K562 (cell line): ENCODE measurements around the gene SERTAD2. TPM values are rescaled to one million over a fixed set of nuclear protein-coding genes. Genes with fewer than 3 reads are reported as not detected.

Experiments
- ATAC-seq: fragments of 200-7000 bp; cut with Tn5 transposase; 3 replicates; pipeline ENCODE4 v1.9.1; 2020; ENCODE audit warnings: moderate library complexity
- BruUV-seq: library from RNA; stranded (reverse); fragments of 400-500 nt; replicated peaks from 2 replicates; lab custom pipeline; 2021; lab: Mats Ljungman, UMichigan
- CTCF ChIA-PET: fragments of 300-600 bp; formaldehyde crosslinking; extraction: SDS; loops from one replicate; lab custom pipeline; 2021; ENCODE audit warnings: low intra/inter-chr PET ratio; lab: Yijun Ruan, JAX
- POLR2A ChIA-PET: fragments of 300-600, 350-650 bp; sonication (Branson Sonifier 250); formaldehyde crosslinking; extraction: SDS; loops from one replicate; lab custom pipeline; 2021; ENCODE audit warnings: antibody characterized with exemption, inconsistent platforms; lab: Yijun Ruan, JAX
- DNase-seq, 4 experiments: peaks; one replicate each; pipeline versions ENCODE4 v3.0.0 to v3.0.0-alpha.2; 2011 to 2018; ENCODE audit warnings: low spot score in 3 of 4, mixed read lengths in 3 of 4; ENCODE audit errors: extremely low read depth in 1 of 4
- FAIRE-seq: peaks from 2 replicates; lab custom pipeline; 2011; peaks lifted over from hg19 to GRCh38; lab: Jason Lieb, UNC
- H2AFZ ChIP-seq: 2 replicates; pipeline ENCODE4 v1.6.0; 2011; ENCODE audit warnings: low read depth, low read length, control low read depth, inconsistent platforms
- H3K27ac ChIP-seq: fragments of 200-600 bp; 3 replicates; pipeline ENCODE4 v1.8.0; 2011; ENCODE audit warnings: low read depth, mild to moderate bottlenecking, control low read depth, inconsistent platforms, low read length, moderate library complexity, mixed read lengths; ENCODE audit errors: extremely low read depth
- H3K27me3 ChIP-seq, 2 experiments: fragments of 300-600 bp in 1 of 2; 2 replicates in 1 of 2; 3 replicates in 1 of 2; pipeline versions ENCODE4 v1.6.0 to v1.8.0; 2011; ENCODE audit warnings: inconsistent platforms in 2 of 2, low read length in 2 of 2, mild to moderate bottlenecking in 1 of 2, mixed read lengths in 1 of 2, moderate library complexity in 1 of 2; ENCODE audit not compliant: control insufficient read depth in 2 of 2, insufficient read depth in 2 of 2
- H3K36me3 ChIP-seq: fragments of 300-600 bp; 3 replicates; pipeline ENCODE4 v1.8.0; 2011; ENCODE audit warnings: mild to moderate bottlenecking, low read length, inconsistent platforms; ENCODE audit not compliant: control insufficient read depth, insufficient read depth
- H3K4me1 ChIP-seq, 2 experiments: fragments of 200-600 bp in 1 of 2; replicated peaks in 1 of 2; 2 replicates in 1 of 2; 3 replicates in 1 of 2; pipeline versions ENCODE4 v1.5.1 to v1.8.0; 2011; ENCODE audit warnings: inconsistent platforms in 2 of 2, low read length in 2 of 2, mild to moderate bottlenecking in 1 of 2, mixed read lengths in 1 of 2, moderate library complexity in 1 of 2; ENCODE audit not compliant: control insufficient read depth in 2 of 2, insufficient read depth in 2 of 2
- H3K4me2 ChIP-seq: 2 replicates; pipeline ENCODE4 v1.6.1; 2011; ENCODE audit warnings: low read length, control low read depth, inconsistent platforms, mixed read lengths; ENCODE audit not compliant: insufficient read depth
- H3K4me3 ChIP-seq: fragments of 200-600 bp; sonication (generic), shearing (Covaris generic); 2 replicates; pipeline ENCODE4 v1.5.1; 2016; ENCODE audit warnings: control low read depth, inconsistent platforms
- H3K79me2 ChIP-seq: fragments of 200-600 bp; 3 replicates; pipeline ENCODE4 v1.8.0; 2011; ENCODE audit warnings: low read length, inconsistent platforms; ENCODE audit not compliant: control insufficient read depth, insufficient read depth
- H3K9ac ChIP-seq, 2 experiments: 2 replicates each; pipeline versions ENCODE4 v1.6.0 to v1.6.1; 2011; ENCODE audit warnings: low read depth in 2 of 2, low read length in 2 of 2, control low read depth in 1 of 2, inconsistent platforms in 1 of 2, mild to moderate bottlenecking in 1 of 2, mixed read lengths in 1 of 2; ENCODE audit not compliant: insufficient read depth in 1 of 2
- H3K9me1 ChIP-seq: one replicate; pipeline ENCODE4 v1.6.0; 2011; ENCODE audit warnings: inconsistent platforms, mild to moderate bottlenecking, low read length, moderate library complexity; ENCODE audit not compliant: control insufficient read depth, insufficient read depth
- H3K9me3 ChIP-seq: replicated peaks from 2 replicates; pipeline ENCODE4 v1.5.1; 2011; ENCODE audit warnings: low read depth, low read length, inconsistent platforms; ENCODE audit not compliant: control insufficient read depth, insufficient read depth
- H4K20me1 ChIP-seq: replicated peaks from 2 replicates; pipeline ENCODE4 v1.6.1; 2011; ENCODE audit warnings: low read length, inconsistent platforms, mixed read lengths; ENCODE audit not compliant: control insufficient read depth, insufficient read depth
- ATF6 ChIP-seq: sonication (generic); formaldehyde crosslinking; IDR thresholded peaks from 2 replicates; pipeline ENCODE4 v1.4.0; 2020; ENCODE audit warnings: mild to moderate bottlenecking, missing genetic modification reagents
- CTBP1 ChIP-seq: fragments of 450-650 bp; IDR thresholded peaks from 2 replicates; pipeline ENCODE4 v1.6.1; 2016; ENCODE audit warnings: borderline replicate concordance
- HDGF ChIP-seq: fragments of 450-650 bp; IDR thresholded peaks from 2 replicates; pipeline ENCODE4 v1.6.1; 2016
- ILK ChIP-seq: fragments of 450-650 bp; IDR thresholded peaks from 2 replicates; pipeline ENCODE4 v1.6.1; 2016; ENCODE audit warnings: missing genetic modification characterization, low read depth, mild to moderate bottlenecking, missing compliant biosample characterization, moderate library complexity, borderline replicate concordance
- POLR2B ChIP-seq: fragments of 450-650 bp; IDR thresholded peaks from 2 replicates; pipeline ENCODE4 v1.6.1; 2018; ENCODE audit warnings: low read depth; ENCODE audit not compliant: partially characterized antibody
- RBM14 ChIP-seq: fragments of 200-400 bp; formaldehyde crosslinking; IDR thresholded peaks from 2 replicates; pipeline ENCODE4 v1.6.1; 2018; ENCODE audit warnings: low read depth, mild to moderate bottlenecking, low read length, moderate library complexity, borderline replicate concordance; ENCODE audit not compliant: insufficient read depth
- TAF15 ChIP-seq: fragments of 200-400 bp; formaldehyde crosslinking; IDR thresholded peaks from 2 replicates; pipeline ENCODE4 v1.6.1; 2017; ENCODE audit warnings: mild to moderate bottlenecking, low read depth, low read length, moderate library complexity
- TCF7L2 ChIP-seq: fragments of 150-350 bp; IDR thresholded peaks from 2 replicates; pipeline ENCODE4 v1.6.1; 2016; ENCODE audit warnings: low read depth, mild to moderate bottlenecking, low read length, moderate library complexity
- ZNF133 ChIP-seq: fragments of 250-450 bp; sonication (Bioruptor Pico); IDR thresholded peaks from 2 replicates; pipeline ENCODE4 v1.4.0; 2020; ENCODE audit warnings: mild to moderate bottlenecking
- ZNF436 ChIP-seq: fragments of 250-450, 450-650 bp; sonication (Bioruptor Pico); formaldehyde crosslinking; IDR thresholded peaks from 2 replicates; pipeline ENCODE4 v1.7.0; 2020; ENCODE audit warnings: mild to moderate bottlenecking
- WGBS: fragments of 100-300 bp; shearing (Covaris generic); methylation state at CpG from one replicate; pipeline ENCODE4 v1.1.6; 2016; ENCODE audit warnings: low coverage, mixed read lengths; ENCODE audit not compliant: insufficient coverage; ENCODE audit errors: missing lambda C conversion rate; 5-methylcytosine and 5-hydroxymethylcytosine counted together
- in situ Hi-C: fragments of 300-500 bp; cut with MboI; formaldehyde crosslinking; loops from 4 replicates; pipeline ENCODE4 v1.15.0; 2018; ENCODE audit warnings: inconsistent platforms, mixed read lengths
- intact Hi-C: fragments of 100-400 bp; cut with micrococcal nuclease; formaldehyde crosslinking; loops from 2 replicates; pipeline ENCODE4 v1.14.2; 2022
- polyA plus RNA-seq, 8 experiments: library from polyadenylated mRNA; depleted of rRNA in 4 of 8; stranded (reverse) in 5 of 8; unstranded in 3 of 8; fragments of >200 nt; fragmentation: Nextera tagmentation in 2 of 8; fragmentation: Illumina TruSeq in 1 of 8; extraction: Ambion mirVana in 2 of 8; extraction: Trizol in 1 of 8; gene quantifications; 2 replicates each; pipeline versions ENCODE4 v1.2.1 to v1.2.3, GENCODE V29; 2011 to 2014; ENCODE audit warnings: inconsistent platforms in 1 of 8, missing spikeins in 1 of 8
- total RNA-seq, 7 experiments: library from RNA; depleted of rRNA in 6 of 7; stranded (reverse); fragments of >200 nt in 6 of 7; fragmentation: Illumina TruSeq in 2 of 7; extraction: Trizol in 2 of 7; gene quantifications; 2 replicates each; pipeline versions ENCODE4 v1.2.1 to v1.2.3, GENCODE V29; 2011 to 2021; ENCODE audit warnings: low replicate concordance in 1 of 7
- TF ChIP-seq, protein P1 (sequence below): fragments of 250-450 bp; sonication (Bioruptor Pico); IDR thresholded peaks from 2 replicates; pipeline ENCODE4 v1.9.0; 2021; ENCODE audit warnings: mild to moderate bottlenecking

The SERTAD2 gene
- total and polyA plus RNA-seq, 9 of the 15 experiments (the other 6 are each of a cell fraction or from before 2014, with no cell fraction given): 3.0 to 12.5 (median 6.1) TPM

- in situ Hi-C loops: no loop called here
- Histone ChIP-seq H3K9ac (no peak overlapping the region), H3K27ac (no peak overlapping the region), H3K36me3 (no peaks in the 10 kb centered on the region), H3K9me3 (no peaks in the 10 kb centered on the region), H4K20me1 (no peaks in the 10 kb centered on the region), H3K4me2 (no peak overlapping the region), H3K27me3 (no peaks in the 10 kb centered on the region), H3K79me2 (no peaks in the 10 kb centered on the region)
- DNase-seq: no peak
- ATAC-seq: no peak
- POLR2A ChIA-PET: interaction anchor here (0.7 kb wide), 1 partner anchor 174 kb away, joined by 3 read pairs; no protein-coding TSS in a partner anchor
- no peak for TF ChIP-seq ATF6 (CRISPR knock-in tag)
- no peak for TF ChIP-seq TAF15
- TF ChIP-seq HDGF: no peak
- TF ChIP-seq ILK (tag): no peak
- no peak for TF ChIP-seq ZNF133 (CRISPR knock-in tag)
- TF ChIP-seq RBM14: no peak
- no peak for TF ChIP-seq ZNF436 (CRISPR knock-in tag)
- no peak for TF ChIP-seq TCF7L2
- TF ChIP-seq, protein P1, sequence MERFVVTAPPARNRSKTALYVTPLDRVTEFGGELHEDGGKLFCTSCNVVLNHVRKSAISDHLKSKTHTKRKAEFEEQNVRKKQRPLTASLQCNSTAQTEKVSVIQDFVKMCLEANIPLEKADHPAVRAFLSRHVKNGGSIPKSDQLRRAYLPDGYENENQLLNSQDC (CRISPR knock-in tag): no peak
- no peak for TF ChIP-seq CTBP1
- TF ChIP-seq POLR2B: no peak
- TF ChIP-seq, all 486 proteins: peak for 0
- Histone ChIP-seq H3K9me1 (no peaks in the 10 kb centered on the region), H2AFZ (no peak overlapping the region), H3K4me3 (no peak overlapping the region), H3K4me1 (no peaks in the 10 kb centered on the region; a peak in 1 of 5 replicates)
- no peak for FAIRE-seq
- intact Hi-C loops: no loop called here
- 22% methylated on average over 1 of the region's 1 CpG for WGBS
- no TSS peak for BruUV-seq
- CTCF ChIA-PET: no interaction called here
These were observed 31.7 kb upstream of the SERTAD2 start for GRCh38 chr2:64685430-64685829.
